COR-L47 (cell line): ENCODE measurements around the gene TNRC6C.
"Not testable (repeated sequence)": the region's sequence is repeated elsewhere in the genome, so short reads cannot be mapped to it uniquely, and the experiment has no call there.

Experiments used
- DNase-seq: peaks from one replicate; lab custom pipeline; 2025; lab: John Stamatoyannopoulos, UW

TNRC6C gene

DNA sequence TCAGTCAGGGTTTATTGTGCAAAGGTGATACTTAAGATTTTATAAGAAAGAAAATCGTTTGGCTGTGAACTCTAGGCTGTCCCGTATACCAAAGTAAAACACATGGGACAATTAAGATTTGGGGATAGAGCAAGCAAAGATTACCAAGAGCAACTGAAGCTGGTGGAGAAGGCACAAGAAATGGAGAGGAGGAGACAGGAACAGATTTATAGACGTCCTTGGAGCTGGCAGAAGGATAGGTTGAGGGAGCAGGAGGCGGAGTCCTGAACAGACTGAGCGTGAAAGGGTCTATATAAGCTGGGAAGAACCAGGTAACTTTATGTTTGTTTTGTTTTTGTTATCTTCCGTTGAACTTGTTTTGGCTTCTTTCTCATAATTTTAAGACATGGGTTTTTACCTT lies 3.8 kb downstream of the TNRC6C start:
- no peak for DNase-seq

DNA sequence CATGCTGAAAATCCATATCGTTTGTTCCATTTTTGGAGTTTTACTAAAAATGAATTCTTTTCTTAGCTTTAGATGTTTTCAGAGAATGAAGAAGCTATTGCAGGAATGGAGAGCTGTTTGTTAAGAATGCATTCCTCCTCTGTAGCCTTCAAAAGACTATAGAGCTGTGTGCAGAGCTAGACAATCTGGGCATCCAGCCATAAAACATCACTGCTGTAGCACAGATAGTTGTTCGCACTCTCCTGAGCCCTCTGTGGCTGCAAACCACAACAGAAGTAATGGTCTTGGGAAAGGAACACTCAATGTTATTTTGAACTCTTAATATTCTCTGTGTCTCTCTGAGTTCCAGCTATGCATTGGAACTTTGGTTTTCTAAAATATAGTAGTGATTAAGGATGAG lies 4.9 kb downstream of the TNRC6C start:
- peak; percentile 70 for DNase-seq

DNA sequence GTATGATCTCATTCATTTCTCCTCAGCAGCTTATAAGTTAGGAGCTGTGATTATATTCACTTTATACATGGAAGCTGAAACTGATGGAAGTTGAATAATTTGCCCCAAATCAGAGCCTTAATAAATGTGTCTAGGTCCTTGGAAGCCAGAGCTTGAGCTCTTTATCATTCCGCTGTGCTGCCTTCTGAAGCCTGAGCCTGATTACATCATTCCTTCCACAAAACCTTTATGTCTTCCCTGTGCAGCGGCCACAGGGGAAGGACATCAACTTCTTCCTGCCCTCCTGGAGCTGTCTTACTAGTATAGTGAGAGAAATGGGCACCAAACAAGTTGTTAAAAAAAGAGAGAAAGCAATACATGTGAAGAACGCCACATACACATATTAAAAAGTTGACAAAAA lies 6.8 kb downstream of the TNRC6C start:
- DNase-seq = no peak

DNA sequence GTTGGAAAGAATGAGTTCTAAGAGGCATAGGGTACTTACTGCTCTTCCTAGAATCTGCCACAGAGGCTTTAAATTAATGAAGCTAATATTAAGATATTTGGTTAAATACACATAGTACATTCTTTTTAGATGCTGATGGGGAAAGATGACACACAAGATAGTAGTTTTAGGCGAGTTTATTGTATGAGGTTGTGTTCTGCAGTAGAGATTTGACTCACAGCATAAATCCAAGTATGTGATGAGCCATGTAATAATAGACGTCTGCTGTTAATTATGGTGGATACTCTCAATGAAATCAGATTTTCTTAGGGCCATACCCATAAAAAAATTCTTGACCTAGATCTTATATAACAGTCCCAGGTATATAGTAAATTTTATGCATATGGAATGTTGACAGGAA lies 8.0 kb downstream of the TNRC6C start:
- no peak for DNase-seq

DNA sequence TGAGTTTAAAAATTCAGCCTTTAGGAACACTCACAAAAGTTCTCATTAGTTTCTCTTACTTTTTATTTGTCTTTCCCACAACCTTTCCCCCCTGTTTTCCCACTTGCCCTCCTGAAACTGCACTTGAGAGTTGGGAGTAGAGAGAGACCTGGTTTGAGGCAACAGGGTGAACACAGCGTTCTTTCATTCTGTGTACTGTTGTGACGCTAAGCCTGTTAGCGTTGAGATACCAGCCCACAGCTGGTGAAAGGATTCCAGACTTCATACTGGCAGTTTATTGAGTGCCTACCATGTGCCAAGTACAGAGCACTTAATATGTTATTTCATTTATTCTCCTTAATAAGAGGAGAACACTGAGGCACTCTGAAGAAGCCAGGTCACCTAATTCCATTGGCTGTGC lies 10.3 kb downstream of the TNRC6C start:
- no peak for DNase-seq

DNA sequence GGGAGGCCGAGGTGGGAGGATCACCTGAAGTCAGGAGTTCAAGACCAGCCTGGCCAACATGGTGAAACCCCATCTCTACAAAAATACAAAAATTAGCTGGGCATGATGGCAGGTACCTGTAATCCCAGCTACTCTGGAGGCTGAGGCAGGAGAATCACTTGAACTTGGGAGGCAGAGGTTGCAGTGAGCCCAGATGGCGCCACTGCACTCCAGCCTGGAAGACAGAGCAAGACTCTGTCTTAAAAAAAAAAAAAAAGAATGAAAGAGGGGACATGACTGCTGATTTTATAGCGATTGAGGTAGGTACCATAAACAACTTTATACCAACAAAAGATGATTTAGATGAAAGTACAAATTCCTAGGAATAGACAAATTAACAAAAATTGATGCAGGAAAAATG lies 13.8 kb downstream of the TNRC6C start:
- DNase-seq = not testable (repeated sequence)

DNA sequence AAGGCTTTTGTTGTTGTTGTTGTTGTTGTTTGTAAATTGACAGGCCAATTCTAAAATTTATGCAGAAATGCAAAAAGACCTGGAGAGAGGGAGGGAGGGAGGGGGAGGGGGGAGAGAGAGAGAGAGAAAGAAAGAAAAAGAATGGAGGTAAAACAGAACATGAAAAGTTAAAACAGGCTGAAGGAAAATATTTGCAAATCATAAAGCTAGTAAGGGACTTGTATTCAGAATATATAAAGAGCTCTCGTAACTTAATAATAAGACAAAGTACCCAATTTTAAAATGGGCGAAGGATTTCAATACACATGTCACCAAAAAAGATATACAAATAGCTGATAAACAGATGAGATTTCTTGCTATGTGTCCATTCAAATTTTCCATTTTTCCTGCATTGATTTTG lies 15.4 kb downstream of the TNRC6C start:
- no peak for DNase-seq

DNA sequence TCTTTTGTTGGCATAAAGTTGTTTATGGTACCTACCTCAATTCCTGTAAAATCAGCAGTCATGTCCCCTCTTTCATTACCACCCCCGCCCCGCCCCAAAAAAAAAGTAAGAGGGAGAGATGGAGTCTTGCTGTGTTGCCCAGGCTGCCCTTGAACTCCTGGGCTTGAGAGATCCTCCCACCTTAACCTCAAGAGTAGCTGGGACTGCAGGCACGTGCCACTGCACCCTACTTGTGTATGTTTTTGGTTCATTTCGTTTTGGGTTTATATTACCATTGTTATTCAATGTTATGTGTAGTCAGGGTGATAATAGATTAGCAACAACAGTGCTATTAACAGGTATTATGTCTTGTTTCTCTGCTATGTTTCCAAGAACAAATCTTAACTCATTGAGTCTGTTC lies 15.9 kb downstream of the TNRC6C start:
- no peak for DNase-seq

DNA sequence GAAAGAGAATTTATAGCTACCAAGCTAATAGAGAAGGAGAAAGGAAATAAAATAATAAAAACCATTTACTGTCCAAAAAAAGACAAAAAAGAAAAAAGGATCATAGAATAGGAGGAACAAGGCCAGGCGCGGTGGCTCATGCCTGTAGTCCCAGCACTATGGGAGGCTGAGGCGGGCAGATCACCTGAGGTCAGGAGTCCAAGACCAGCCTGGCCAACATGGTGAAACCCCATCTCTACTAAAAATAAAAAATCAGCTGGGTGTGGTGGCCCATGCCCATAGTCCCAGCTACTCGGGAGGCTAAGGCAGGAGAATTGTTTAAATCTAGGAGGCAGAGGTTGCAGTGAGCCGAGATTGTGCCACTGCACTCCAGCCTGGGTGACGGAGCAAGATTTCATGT lies 23.9 kb downstream of the TNRC6C start:
- not testable (repeated sequence) for DNase-seq

DNA sequence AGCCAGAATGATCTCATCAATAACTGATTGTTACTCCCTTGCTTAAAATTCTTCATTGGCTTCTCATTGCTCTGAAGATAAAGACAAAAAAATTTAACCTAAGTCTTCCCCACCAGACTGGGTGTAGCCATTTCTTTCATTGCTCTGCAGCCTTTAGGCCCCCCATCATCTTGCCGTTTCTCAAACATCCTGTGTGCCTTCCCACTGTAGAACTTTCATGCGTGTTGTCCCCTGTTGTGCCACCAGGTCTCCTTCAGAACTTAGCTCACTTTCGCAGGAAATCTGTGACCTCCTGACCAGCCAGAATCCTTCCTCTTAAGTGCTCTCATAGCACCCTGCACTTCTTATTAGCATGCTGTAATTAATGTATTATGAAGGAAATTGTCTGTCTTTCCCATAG lies 31.8 kb downstream of the TNRC6C start:
- DNase-seq = no peak

DNA sequence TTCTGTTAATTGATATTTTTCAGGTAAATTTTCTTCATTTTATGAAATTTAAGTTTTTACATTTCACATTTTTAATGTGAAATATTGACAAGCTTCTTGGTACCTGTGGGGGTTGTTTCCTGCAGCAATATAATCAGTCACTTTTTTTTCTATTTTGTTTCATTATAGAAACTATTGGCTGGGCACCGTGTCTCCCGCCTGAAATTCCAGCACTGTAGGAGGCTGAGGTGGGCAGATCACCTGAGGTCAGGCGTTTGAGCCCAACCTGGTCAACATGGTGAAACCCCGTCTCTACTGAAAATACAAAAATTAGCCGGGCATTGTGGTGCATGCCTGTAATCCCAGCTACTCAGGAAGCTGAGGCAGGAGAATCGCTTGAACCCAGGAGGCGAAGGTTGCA lies 35.2 kb downstream of the TNRC6C start:
- not testable (repeated sequence) for DNase-seq

DNA sequence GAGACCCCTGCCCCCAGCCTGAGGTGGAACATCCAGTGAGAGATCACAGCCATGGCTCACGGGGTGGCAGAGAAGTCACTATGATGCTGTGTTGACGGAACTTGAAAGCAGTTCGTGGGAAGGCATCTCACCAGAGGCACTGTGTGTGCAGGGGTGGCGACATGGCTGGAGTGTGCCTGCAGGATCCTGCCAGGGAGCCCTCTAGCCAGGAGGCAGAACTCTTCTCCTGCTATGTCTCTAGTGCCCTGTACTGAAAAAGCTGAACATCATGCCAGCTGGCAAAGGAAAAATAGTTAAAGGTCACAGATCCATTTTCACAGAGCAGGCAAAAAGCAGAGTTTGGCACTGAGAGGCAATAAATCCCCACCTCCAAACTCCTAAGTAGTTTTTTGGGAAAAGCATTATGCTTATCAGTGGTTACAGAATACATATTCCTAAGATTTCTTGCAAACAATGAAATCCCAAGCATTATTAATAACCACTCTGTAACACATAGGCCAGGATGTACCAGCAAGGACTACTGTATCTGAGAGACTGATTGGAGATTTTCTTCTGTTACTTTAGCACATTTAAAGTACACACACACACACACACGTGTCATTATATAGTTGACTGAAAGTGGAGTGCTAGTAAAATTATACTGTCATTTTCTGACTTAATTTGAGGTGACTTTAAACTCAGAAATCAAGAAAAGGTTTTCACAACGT lies 36.8 kb downstream of the TNRC6C start:
- no peak for DNase-seq

DNA sequence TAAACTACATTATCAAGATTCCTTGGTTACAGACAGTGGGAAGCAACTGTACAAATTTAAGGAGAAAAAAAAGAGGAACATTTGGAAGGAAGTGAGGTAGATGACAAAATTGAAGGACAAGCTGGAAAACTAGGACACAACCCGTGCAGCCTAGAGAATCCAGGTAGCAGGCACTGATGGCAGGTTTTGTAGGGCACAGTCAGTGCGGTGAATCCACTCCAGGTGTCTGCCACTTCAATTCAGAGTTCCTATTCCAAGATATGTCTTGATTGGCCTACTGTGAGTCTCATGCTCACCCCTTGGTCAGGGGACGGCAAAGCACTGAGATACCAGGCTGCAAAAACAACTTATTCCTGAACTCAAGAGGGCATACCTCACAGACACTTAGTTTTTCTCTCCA lies 37.8 kb downstream of the TNRC6C start:
- DNase-seq = no peak

DNA sequence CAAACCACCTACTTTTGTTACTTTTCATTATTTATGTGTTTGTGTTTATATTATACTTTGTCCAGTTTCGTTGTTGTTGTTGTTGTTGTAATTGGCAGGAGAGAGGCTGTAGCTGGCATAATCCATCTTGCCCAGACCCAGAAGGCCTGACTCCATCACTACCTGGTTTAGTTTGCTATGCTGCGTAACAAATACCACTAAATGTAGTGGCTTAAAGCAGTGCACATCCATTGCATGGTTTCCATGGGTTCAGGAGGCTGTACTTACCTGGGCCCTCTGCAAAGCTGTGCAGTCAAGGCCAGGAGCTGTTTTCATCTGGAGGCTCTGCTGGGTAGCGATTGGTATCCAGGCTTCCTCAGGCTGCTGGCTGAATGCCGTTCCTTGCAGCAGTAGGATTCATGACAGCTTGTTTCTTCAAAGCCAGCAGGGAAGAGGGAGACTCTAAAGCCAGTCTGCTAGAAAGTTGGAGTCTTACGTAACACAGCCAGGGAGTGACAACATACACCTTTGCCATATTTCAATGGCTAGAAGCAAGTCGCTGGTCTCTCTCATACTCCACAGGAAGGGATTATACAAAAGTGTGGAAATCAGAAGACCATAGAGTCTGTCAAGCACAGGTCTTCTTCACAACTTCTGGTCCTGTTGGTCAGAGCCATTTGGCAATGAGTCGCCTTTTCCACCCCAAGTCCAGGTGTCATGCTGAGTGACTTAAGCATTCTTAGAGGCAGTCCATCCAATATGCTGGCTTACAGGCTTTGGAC lies 41.1 kb downstream of the TNRC6C start:
- no peak for DNase-seq

DNA sequence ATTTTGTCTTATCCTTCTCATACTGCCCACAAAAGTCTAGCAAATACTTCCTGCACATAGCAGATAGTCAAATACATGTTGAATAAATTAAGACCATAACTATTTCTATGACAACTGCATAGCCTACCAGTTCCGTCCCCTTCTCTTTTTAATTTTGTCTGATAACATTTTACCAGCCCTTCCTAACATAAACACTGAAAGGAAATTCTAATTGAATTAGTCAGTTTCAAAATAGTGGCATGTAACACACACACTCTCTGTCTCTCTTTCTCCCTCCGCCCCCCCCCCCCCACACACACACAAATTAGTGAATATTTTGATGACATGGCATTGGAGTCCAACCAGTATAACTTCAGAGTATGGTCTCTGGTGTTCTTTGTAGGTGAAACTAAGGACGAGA lies 41.8 kb downstream of the TNRC6C start:
- DNase-seq = no peak

DNA sequence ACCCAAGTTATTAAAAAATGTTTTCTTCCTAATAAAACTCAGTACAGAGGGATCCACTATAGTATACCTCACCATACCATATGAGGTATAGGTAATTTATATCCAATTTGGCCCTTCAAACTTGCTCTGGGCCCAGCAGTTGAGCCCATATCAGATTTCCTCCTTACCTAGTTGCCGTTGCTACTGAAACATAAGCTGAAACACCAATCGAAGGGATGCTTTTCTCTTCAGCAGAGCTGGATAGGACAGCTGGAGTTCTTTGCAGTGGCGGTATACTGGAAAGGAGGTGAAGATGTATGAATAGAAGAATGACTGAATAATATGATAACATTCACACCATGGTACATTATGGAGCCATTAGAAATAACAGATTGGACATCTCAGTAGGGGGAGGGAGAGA lies 42.7 kb downstream of the TNRC6C start:
- no peak for DNase-seq

DNA sequence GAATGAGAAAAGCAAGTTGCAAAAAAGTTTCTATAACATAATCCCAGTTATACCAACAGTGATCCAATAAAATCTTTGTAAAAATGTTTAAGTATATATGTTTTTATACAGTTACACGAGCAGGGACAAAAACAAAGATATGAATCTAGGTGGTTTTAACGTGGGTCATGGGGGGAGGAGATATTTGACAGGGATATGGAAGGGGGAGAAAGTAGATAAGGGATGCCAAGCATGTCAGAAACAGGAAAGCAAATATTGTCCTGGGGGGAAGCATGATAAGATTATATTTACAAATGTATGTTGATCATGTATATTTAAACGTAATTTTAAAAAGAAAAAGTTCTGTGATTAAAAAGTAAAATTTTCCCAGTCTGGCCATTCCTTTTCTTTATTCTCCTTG lies 43.1 kb downstream of the TNRC6C start:
- DNase-seq = no peak

DNA sequence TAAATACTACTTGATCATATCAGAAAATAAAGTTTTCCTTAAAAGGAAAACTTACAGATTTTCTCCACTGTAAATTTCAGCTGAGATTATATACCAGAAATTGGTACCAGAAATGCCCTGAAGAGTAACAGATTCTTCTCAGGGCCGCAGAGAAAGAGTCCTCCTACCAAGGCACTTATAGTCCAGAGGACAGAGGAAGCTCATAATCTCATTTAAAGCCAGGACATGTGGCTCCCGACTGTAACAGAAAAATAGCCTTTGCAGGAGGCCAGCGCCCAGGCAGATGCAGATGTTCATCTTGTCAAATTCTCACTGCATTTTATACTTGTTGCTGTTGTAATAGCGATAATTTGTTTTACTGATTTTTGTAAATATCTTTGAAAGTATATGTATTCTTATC lies 43.7 kb downstream of the TNRC6C start:
- DNase-seq = no peak

DNA sequence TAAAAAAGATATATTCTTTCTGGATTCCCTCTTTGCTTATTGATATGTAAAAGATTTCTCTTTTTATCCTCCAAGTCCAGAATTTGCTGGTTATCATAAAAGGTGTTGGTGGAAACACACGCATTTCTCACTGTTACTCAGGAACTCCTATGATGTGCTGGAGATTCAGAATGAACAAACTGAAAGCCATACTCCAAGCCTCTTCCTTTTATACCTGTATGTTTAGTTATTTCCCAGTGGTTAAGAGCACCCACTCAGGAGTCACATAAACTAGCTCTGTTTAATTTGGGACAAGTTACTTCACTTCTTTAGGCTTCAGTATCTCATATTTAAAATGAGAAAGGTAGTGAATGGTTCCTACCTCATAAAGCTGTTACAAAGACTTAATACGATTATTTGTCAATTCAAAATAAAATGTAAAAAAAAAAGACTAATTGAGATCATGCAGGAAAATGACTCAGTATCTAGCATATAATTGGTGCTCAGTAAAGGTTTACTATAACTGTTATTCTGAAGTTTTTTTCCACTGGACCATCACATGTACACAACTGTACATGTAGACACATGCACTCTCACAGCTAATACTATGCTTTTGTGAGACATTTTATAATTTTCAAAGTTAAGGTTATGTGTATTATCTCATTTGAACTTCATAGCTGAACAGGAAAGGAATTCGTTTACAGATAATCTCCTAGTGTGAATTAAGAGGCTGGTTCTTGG lies 47.1 kb downstream of the TNRC6C start:
- no peak for DNase-seq

DNA sequence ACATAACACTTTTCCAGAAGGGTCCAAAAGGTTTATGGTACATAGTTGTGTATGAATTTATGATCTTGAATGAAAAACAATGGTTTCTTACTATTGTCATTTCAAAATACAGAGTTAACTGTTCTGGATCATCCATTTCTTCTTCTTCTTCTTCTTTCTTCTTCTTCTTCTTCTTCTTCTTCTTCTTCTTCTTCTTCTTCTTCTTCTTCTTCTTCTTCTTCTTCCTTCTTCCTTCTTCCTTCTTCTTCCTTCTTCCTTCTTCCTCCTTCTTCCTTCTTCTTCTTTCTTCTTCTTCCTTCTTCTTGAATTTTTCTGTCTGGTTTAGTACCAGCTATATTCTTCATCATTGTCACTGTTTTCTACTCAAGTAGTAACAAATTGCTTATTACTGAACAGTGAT lies 47.8 kb downstream of the TNRC6C start:
- DNase-seq = no peak

DNA sequence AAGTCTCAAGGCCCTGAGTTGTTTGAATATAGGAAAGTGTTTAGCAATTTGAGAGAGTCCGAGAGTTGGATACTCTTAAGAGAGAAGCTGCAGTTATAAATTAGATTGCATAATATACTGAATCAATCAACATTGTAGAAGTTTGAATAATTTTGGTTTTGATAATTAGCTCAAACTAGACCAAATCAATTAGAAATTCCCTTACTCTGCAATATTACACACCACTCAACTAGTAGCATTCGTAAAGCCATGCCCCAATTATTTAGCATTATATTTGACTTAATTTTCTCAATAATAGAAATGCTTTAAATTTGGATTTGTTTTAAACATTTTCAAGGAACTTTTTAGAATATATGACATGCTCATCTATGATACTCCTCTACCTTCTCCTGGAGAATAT lies 49.1 kb downstream of the TNRC6C start:
- DNase-seq = no peak

DNA sequence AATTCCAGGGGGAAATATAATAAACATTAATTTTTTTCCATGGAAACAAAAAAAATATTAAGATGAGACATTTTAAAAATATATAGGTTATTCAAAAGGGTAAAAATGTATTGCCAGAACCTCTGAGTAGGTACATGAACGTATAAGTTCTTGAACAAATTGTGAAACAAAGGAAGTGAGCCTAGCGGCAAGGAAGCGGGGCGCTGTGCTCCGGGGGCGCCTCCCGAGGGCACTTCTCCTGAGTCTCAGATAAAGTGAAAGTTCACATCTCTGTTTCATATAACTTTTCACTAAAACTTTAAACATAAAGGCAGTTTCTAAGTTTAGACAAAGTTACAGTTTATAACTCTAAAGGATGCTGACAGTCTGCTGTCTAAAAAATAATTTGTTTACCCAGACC lies 52.3 kb downstream of the TNRC6C start:
- DNase-seq = no peak

DNA sequence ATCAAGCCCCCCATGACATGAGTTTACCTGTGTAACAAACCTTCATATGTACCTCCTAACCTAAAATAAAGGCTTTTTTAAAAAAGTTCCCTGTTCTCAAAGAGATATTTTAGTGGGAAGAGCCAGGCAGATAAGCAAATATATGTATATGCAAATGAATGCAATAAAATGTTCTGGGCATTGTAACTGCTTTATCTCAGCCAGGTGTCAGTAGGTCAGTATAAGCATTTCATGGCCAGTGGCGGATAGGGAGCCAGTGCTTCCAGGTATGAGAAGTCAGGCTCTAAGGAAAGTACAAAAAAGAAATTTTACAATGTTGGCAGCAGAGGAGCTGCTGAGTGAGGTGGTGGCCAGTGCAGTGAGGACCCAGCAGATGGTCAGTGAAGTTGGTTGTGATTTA lies 53.9 kb downstream of the TNRC6C start:
- DNase-seq = no peak
